Measurements from ENCODE around the gene FGFR3. TPM values are rescaled to one million over a fixed set of nuclear protein-coding genes. Genes with fewer than 3 reads are reported as not detected.

The FGFR3 gene
- total RNA-seq, 1 experiment from 2014 or later: 8.6 TPM

- in situ Hi-C loops (cut with HindIII; ENCODE audit: low pct_unique_long_range_greater_than_20kb, low sequenced_read_pairs): no loop called here
- DNase-seq (ENCODE audit: low read depth): no peak
Observed at GRCh38 chr4:1806223-1806564, 13.1 kb downstream of the FGFR3 start.

GRCh38 chr4:1806596-1807331 lies 13.7 kb downstream of the FGFR3 start:
- in situ Hi-C loops (cut with HindIII; ENCODE audit: low pct_unique_long_range_greater_than_20kb, low sequenced_read_pairs): no loop called here
- no peak for DNase-seq (ENCODE audit: low read depth)

DNA sequence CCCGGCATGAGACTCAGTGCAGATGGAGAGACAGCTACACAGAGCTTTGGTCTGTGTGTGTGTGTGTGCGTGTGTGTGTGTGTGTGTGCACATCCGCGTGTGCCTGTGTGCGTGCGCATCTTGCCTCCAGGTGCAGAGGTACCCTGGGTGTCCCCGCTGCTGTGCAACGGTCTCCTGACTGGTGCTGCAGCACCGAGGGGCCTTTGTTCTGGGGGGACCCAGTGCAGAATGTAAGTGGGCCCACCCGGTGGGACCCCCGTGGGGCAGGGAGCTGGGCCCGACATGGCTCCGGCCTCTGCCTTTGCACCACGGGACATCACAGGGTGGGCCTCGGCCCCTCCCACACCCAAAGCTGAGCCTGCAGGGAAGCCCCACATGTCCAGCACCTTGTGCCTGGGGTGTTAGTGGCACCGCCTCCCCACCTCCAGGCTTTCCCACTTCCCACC lies 14.3 kb downstream of the FGFR3 start:
- in situ Hi-C loops (cut with HindIII; ENCODE audit: low pct_unique_long_range_greater_than_20kb, low sequenced_read_pairs): no loop called here
- no peak for DNase-seq (ENCODE audit: low read depth)

DNA sequence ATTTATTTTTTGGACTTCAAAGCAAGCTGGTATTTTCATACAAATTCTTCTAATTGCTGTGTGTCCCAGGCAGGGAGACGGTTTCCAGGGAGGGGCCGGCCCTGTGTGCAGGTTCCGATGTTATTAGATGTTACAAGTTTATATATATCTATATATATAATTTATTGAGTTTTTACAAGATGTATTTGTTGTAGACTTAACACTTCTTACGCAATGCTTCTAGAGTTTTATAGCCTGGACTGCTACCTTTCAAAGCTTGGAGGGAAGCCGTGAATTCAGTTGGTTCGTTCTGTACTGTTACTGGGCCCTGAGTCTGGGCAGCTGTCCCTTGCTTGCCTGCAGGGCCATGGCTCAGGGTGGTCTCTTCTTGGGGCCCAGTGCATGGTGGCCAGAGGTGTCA lies 15.3 kb downstream of the FGFR3 start:
- no peak for DNase-seq (ENCODE audit: low read depth)
- in situ Hi-C loops (cut with HindIII; ENCODE audit: low pct_unique_long_range_greater_than_20kb, low sequenced_read_pairs): no loop called here

DNA sequence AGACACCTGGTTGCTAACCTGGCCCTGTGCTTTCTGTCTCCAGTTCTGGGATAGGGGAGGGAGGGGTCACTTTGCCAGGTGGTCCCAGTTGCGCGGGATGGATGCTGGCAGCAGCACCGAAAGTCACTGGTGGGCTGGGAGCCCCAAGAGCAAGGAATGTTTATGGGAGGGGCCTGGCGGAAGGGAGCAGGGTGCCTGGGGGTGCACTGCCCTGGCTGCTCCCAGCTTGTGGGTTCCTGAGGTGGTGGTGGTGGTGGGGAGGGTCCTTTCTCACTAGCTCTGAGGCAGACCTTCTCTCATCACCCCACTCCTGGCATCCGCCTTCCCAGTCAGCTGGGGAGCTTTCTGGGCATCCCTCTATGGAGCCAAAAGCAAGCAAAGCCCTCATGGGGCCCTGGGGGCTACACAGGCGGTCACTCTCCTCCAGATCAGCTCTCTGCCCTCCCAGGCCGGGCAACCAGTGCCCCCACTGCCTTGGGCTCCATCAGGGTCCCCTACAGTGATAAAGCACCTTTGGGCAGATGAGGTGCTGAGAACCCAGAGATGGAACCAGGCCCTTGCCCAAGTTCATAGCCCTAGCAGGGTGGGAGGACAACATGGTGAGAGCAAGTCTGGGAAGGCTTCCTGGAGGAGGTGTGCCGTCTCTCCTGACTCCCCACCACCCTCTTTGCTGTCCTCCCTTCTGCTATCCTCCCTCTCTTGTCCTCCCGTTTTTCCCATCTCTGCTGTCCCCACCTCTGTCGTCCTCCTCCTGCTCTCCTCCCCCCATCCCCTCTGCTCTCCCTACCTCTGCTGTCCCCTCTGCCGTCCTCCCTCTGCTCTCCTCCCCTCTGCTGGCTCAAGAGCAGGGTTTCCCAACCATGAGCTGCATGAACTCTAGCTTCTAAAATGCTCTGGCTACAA lies 16.0 kb downstream of the FGFR3 start:
- in situ Hi-C loops (cut with HindIII; ENCODE audit: low pct_unique_long_range_greater_than_20kb, low sequenced_read_pairs): no loop called here

DNA sequence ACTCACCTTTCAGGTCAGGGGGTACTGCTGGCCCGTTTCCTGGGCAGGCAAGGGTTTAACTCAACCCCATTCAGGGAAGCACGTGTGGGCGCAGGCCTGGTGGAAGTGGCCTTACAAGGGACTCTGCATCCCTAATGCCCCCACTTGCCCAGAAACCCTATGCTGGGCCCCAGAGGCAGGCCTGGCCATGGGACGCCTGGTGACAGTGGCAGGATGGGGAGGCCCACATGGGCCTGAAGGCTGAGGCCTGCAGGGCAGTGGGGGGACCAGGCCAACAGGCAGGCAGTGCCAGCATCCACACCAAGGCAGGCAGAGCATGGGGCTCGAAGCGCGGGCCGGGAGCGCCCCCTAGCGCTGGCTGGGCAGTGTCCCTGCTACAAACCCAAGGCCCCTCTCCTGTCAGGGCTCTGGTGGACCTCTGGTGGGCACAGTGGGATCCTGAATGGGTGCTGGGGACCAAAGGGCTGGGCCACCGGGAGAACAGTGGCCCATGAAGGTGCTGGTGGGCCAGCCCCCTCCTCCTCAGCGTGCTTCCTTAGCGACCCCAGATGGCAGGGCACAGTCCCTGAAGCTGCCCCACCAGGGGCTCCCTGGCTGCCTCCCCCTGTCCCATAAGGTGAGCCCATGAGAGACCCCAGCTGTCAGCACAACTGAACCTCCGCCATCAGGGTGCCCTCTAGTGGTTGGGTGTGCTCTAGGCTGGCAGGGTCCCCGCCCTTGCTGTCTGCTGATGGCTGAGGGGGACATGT lies 16.8 kb downstream of the FGFR3 start:
- in situ Hi-C loops (cut with HindIII; ENCODE audit: low pct_unique_long_range_greater_than_20kb, low sequenced_read_pairs): no loop called here
- DNase-seq (ENCODE audit: low read depth): peak; percentile 38

More for the DNA sequence above, 16.0 kb downstream of the FGFR3 start:
- DNase-seq (ENCODE audit: low read depth): no peak

DNA sequence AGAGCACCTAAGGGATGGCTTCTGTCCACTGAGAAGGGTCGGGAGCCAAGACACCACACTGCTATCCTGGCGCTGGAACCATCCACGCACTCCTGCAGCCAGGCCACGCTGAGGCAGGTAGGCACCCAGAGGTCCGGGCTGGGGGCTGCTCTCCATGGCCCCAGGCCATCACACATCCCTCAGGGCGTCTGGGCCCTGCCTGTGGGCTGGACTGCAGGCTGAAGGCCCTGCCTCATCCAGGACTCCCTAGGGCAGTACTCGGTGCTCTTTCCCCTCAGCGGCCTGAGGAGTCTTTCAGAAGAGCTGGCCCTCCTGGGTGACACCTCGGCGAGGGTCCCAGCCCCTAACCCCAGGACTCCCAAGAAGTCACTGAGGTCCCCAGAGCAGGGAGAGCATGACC lies 17.7 kb downstream of the FGFR3 start:
- in situ Hi-C loops (cut with HindIII; ENCODE audit: low pct_unique_long_range_greater_than_20kb, low sequenced_read_pairs): no loop called here
- no peak for DNase-seq (ENCODE audit: low read depth)

- in situ Hi-C loops (cut with HindIII; ENCODE audit: low pct_unique_long_range_greater_than_20kb, low sequenced_read_pairs): no loop called here
Observed at GRCh38 chr4:1812720-1813119, 19.6 kb downstream of the FGFR3 start.

GRCh38 chr4:1813231-1813630 lies 20.1 kb downstream of the FGFR3 start:
- DNase-seq (ENCODE audit: low read depth): no peak
- in situ Hi-C loops (cut with HindIII; ENCODE audit: low pct_unique_long_range_greater_than_20kb, low sequenced_read_pairs): no loop called here

More at GRCh38 chr4:1812720-1813119, 19.6 kb downstream of the FGFR3 start:
- no peak for DNase-seq (ENCODE audit: low read depth)

GRCh38 chr4:1813915-1814314 lies 20.8 kb downstream of the FGFR3 start:
- DNase-seq (ENCODE audit: low read depth): no peak
- in situ Hi-C loops (cut with HindIII; ENCODE audit: low pct_unique_long_range_greater_than_20kb, low sequenced_read_pairs): no loop called here

- in situ Hi-C loops (cut with HindIII; ENCODE audit: low pct_unique_long_range_greater_than_20kb, low sequenced_read_pairs): no loop called here
- no peak for DNase-seq (ENCODE audit: low read depth)
Observed at GRCh38 chr4:1814453-1814852, 21.4 kb downstream of the FGFR3 start.

DNA sequence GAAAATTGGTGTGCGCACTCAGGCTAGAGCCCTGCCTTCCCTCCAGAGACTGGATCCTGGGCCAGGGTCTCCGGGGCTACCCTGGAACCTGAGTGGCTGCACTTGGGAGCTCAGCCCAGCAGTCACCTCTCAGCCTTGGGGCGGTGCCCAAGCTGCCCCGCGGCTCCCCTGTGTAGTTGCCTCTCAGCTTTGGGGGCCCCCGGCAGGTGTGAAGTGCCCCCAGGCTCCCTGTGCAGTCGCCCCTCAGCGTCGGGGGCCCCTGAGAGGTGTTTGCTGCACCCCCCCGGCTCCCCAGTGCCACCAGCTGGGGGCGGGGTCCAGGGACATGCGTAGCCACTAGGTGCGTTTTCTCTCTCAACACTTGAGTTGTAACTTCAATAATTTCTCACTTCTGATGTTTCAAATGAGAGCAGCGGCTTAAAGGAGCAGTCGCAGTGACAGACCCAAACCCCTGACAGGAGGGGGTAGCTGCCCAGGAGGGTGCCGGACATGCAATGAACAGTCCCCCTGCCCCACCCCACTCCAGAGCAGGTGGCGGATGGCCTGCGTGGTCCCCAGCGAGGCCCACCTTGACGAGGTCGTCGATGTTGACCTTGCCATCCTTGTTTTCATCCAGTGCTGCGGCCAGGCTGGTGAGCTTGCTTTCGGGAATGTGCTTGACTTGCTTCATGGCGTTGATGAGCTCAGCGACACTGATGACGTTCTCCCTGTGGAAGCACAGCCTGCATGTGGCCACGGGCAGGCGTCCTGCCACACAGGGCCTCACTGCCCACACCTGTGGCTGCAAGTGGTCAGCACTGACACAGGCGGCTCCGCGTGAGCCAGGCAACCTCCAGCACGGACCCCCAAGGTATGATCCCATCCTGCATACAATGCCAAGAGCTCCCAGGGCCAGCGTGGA lies 22.3 kb downstream of the FGFR3 start:
- in situ Hi-C loops (cut with HindIII; ENCODE audit: low pct_unique_long_range_greater_than_20kb, low sequenced_read_pairs): no loop called here
- DNase-seq (ENCODE audit: low read depth): no peak

GRCh38 chr4:1815997-1816860 lies 23.1 kb downstream of the FGFR3 start:
- DNase-seq (ENCODE audit: low read depth): no peak
- in situ Hi-C loops (cut with HindIII; ENCODE audit: low pct_unique_long_range_greater_than_20kb, low sequenced_read_pairs): no loop called here

DNA sequence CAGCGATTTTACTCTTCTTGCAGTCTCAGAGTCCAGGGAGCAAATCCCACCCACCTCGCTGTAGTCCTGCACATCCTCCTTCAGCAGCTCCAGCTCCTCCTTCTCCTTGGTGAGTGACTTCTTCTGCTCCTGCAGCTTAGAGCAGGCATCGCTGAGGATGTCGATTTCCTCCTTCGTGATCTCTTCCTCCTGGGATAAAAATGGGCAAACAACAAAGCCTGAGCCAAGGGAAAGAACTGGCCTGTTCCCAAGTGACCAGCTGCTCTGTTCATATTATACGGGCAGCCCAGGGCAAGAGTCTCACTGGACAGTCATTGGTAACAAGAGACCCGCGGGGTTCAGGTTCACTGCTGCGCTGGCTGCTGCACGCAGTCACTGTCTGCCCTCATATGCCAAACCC lies 26.2 kb downstream of the FGFR3 start:
- in situ Hi-C loops (cut with HindIII; ENCODE audit: low pct_unique_long_range_greater_than_20kb, low sequenced_read_pairs): no loop called here

GRCh38 chr4:1819816-1820215 lies 26.7 kb downstream of the FGFR3 start:
- in situ Hi-C loops (cut with HindIII; ENCODE audit: low pct_unique_long_range_greater_than_20kb, low sequenced_read_pairs): no loop called here

More for the DNA sequence above, 26.2 kb downstream of the FGFR3 start:
- no peak for DNase-seq (ENCODE audit: low read depth)

DNA sequence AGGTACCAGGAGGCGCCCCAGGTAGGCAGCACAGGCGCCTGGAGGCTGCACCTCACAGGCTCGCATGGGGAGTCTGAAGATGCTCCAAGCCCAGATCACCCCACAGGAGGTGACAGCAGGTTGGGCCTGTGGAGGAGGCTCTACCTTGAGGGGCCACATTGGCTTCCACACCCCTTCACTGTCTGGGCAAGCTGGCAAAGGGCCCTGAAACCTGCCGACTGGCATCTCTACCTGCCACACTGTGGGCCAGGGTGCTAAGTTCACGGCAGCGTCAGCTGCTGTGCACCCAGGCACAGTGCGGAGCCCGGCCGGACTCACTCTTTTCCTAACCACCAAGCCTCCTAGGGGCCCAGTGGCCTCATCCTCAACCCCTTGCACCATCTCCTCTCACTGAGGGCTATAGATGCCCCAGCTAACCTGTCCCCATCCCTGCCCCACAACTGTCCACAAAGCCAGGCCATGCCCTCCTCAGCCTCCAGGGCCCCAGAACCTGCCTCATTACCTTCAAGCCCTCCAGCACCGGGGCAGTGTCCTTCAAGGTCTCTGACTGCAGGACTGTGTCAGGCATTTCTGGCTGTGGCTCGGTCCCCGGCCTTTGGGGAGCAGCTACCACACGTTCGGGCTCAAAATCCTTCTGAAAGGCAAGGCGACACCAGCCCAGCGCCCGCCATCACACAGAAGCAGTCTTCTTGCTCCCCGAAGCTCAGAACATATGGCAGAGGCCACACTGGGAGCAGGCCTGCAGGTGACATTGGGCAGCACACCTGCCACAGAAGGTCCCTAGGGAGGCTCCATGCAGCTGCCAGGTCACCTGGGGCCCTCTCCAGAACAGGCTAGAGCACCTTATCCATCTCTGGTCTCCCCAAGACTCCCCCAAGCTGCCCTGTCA lies 28.8 kb downstream of the FGFR3 start:
- in situ Hi-C loops (cut with HindIII; ENCODE audit: low pct_unique_long_range_greater_than_20kb, low sequenced_read_pairs): no loop called here
- no peak for DNase-seq (ENCODE audit: low read depth)

More at GRCh38 chr4:1819816-1820215, 26.7 kb downstream of the FGFR3 start:
- no peak for DNase-seq (ENCODE audit: low read depth)

Data from Caki2 (cell line).